Hepatocyte (in vitro differentiated cells): ENCODE data around the gene ANO10. TPM values are rescaled to one million over a fixed set of nuclear protein-coding genes. Genes with fewer than 3 reads are reported as not detected.

Experiments used
- DNase-seq: peaks from one replicate; pipeline ENCODE4 v3.0.0-alpha.2; 2016; ENCODE audit warnings: low spot score
- H2AFZ ChIP-seq: fragments of 200-600 bp; sonication (generic); 2 replicates; pipeline ENCODE4 v1.6.0; 2016; ENCODE audit warnings: antibody characterized with exemption, mild to moderate bottlenecking
- H3K27ac ChIP-seq: fragments of 200-600 bp; sonication (generic); 2 replicates; pipeline ENCODE4 v1.5.1; 2016; ENCODE audit warnings: mild to moderate bottlenecking
- H3K27me3 ChIP-seq: fragments of 200-600 bp; sonication (generic); 2 replicates; pipeline ENCODE4 v1.6.1; 2016
- H3K36me3 ChIP-seq: fragments of 200-600 bp; sonication (generic); replicated peaks from 2 replicates; pipeline ENCODE4 v1.5.1; 2016; ENCODE audit warnings: low read depth; ENCODE audit not compliant: insufficient read depth
- H3K4me1 ChIP-seq: fragments of 200-600 bp; sonication (generic); 2 replicates; pipeline ENCODE4 v1.5.1; 2016; ENCODE audit warnings: mild to moderate bottlenecking, moderate library complexity; ENCODE audit not compliant: insufficient read depth
- H3K4me2 ChIP-seq: fragments of 200-600 bp; sonication (generic); 2 replicates; pipeline ENCODE4 v1.6.0; 2016
- H3K4me3 ChIP-seq: fragments of 200-600 bp; sonication (generic); 2 replicates; pipeline ENCODE4 v1.5.1; 2016; ENCODE audit warnings: mild to moderate bottlenecking
- H3K79me2 ChIP-seq: fragments of 200-600 bp; sonication (generic); 2 replicates; pipeline ENCODE4 v1.6.0; 2017; ENCODE audit warnings: mild to moderate bottlenecking
- H3K9me2 ChIP-seq: fragments of 200-600 bp; sonication (generic); replicated peaks from 2 replicates; pipeline ENCODE4 v1.6.0; 2017; ENCODE audit warnings: mild to moderate bottlenecking; ENCODE audit not compliant: insufficient read depth
- H3K9me3 ChIP-seq: fragments of 200-600 bp; sonication (generic); 2 replicates; pipeline ENCODE4 v1.5.1; 2016; ENCODE audit warnings: low read depth, mild to moderate bottlenecking
- H4K20me1 ChIP-seq: fragments of 200-600 bp; sonication (generic); 2 replicates; pipeline ENCODE4 v1.6.0; 2016; ENCODE audit warnings: mild to moderate bottlenecking; ENCODE audit not compliant: insufficient read depth, poor library complexity, severe bottlenecking
- CTCF ChIP-seq: fragments of 200-600 bp; sonication (generic); IDR thresholded peaks from 2 replicates; pipeline ENCODE4 v1.5.1; 2016; ENCODE audit warnings: antibody characterized with exemption, mild to moderate bottlenecking; ENCODE audit not compliant: poor library complexity
- EZH2 ChIP-seq: fragments of 200-600 bp; sonication (generic); IDR thresholded peaks from 2 replicates; pipeline ENCODE4 v1.6.1; 2016; ENCODE audit warnings: antibody characterized with exemption, mild to moderate bottlenecking, borderline replicate concordance
- EZH2phosphoT487 ChIP-seq: fragments of 200-600 bp; sonication (generic); IDR thresholded peaks from one replicate; pipeline ENCODE4 v1.6.1; 2018; ENCODE audit warnings: antibody characterized with exemption, mild to moderate bottlenecking, low read depth, moderate library complexity; ENCODE audit not compliant: unreplicated experiment, severe bottlenecking
- WGBS: methylation state at CpG from one replicate; pipeline ENCODE4 v1.1.6; 2016; ENCODE audit warnings: low lambda C conversion rate; ENCODE audit errors: missing lambda C conversion rate; 5-methylcytosine and 5-hydroxymethylcytosine counted together
- polyA plus RNA-seq: library from polyadenylated mRNA; unstranded; fragments of >200 nt; fragmentation: Nextera tagmentation; extraction: Ambion mirVana; gene quantifications from 2 replicates; pipeline ENCODE4 v1.2.1, GENCODE V29; 2016
- total RNA-seq: library from RNA; depleted of rRNA; stranded (reverse); fragments of >200 nt; gene quantifications from 2 replicates; pipeline ENCODE4 v1.2.3, GENCODE V29; 2014

ANO10 gene
- total and polyA plus RNA-seq, 2 experiments from 2014 or later = 28.5 to 33.5 TPM

- H3K27me3 ChIP-seq = no peaks in the 10 kb centered on the region
- H3K9me3 ChIP-seq = no peaks in the 10 kb centered on the region
- no peaks in the 10 kb centered on the region for H3K36me3 ChIP-seq
- H3K4me3 ChIP-seq = no peak overlapping the region
- H4K20me1 ChIP-seq = no peaks in the 10 kb centered on the region
- DNase-seq = no peak
- WGBS = 67% methylated on average over 5 of the region's 5 CpGs
- peaks cover 33% of the 10 kb centered on the region for H3K79me2 ChIP-seq
- H3K4me2 ChIP-seq = no peak overlapping the region
- no peak overlapping the region for H3K27ac ChIP-seq
- TF ChIP-seq EZH2 = no peak
- TF ChIP-seq EZH2phosphoT487 = no peak
- no peak for TF ChIP-seq CTCF
- no peaks in the 10 kb centered on the region for H3K4me1 ChIP-seq
- no peak overlapping the region for H2AFZ ChIP-seq
- H3K9me2 ChIP-seq = no peaks in the 10 kb centered on the region
These were observed 5.8 kb downstream of the ANO10 start for GRCh38 chr3:43616034-43616433.

GRCh38 chr3:43615133-43615532, 6.7 kb downstream of the ANO10 start:
- H3K4me1 ChIP-seq = no peaks in the 10 kb centered on the region
- H3K27ac ChIP-seq = no peak overlapping the region
- TF ChIP-seq EZH2phosphoT487 (no peak), CTCF (no peak), EZH2 (no peak)
- no peak overlapping the region for H3K4me3 ChIP-seq
- peaks cover 30% of the 10 kb centered on the region for H3K79me2 ChIP-seq
- 95% methylated on average over 1 of the region's 1 CpG for WGBS
- no peaks in the 10 kb centered on the region for H3K9me3 ChIP-seq
- DNase-seq = no peak
- no peak overlapping the region for H3K4me2 ChIP-seq
- no peaks in the 10 kb centered on the region for H3K27me3 ChIP-seq
- H2AFZ ChIP-seq = no peak overlapping the region
- no peaks in the 10 kb centered on the region for H3K9me2 ChIP-seq
- H3K36me3 ChIP-seq = no peaks in the 10 kb centered on the region
- no peaks in the 10 kb centered on the region for H4K20me1 ChIP-seq

GRCh38 chr3:43613976-43614375, 7.8 kb downstream of the ANO10 start:
- no peak for TF ChIP-seq EZH2
- no peak for TF ChIP-seq EZH2phosphoT487
- no peak for TF ChIP-seq CTCF
- WGBS = 96% methylated on average over 5 of the region's 5 CpGs
- Histone ChIP-seq H3K27me3 (no peaks in the 10 kb centered on the region), H3K36me3 (no peaks in the 10 kb centered on the region), H4K20me1 (no peaks in the 10 kb centered on the region), H3K79me2 (peaks cover 22% of the 10 kb centered on the region), H3K4me2 (no peak overlapping the region), H3K9me3 (no peaks in the 10 kb centered on the region), H3K4me1 (no peaks in the 10 kb centered on the region), H3K4me3 (no peak overlapping the region), H2AFZ (no peak overlapping the region), H3K27ac (no peak overlapping the region), H3K9me2 (no peaks in the 10 kb centered on the region)
- no peak for DNase-seq

GRCh38 chr3:43612419-43612818, 9.4 kb downstream of the ANO10 start:
- Histone ChIP-seq H4K20me1 (no peaks in the 10 kb centered on the region), H3K9me2 (no peaks in the 10 kb centered on the region), H3K79me2 (peaks cover 22% of the 10 kb centered on the region), H3K9me3 (no peaks in the 10 kb centered on the region), H3K27me3 (no peaks in the 10 kb centered on the region), H3K27ac (no peak overlapping the region), H3K4me3 (no peak overlapping the region), H3K4me2 (no peak overlapping the region), H3K36me3 (no peaks in the 10 kb centered on the region), H2AFZ (no peak overlapping the region), H3K4me1 (no peaks in the 10 kb centered on the region)
- no peak for DNase-seq
- TF ChIP-seq EZH2 (no peak), CTCF (no peak), EZH2phosphoT487 (no peak)
